IMR-90 (cell line): Measurements from ENCODE around the gene ZNF132.

Source experiments
- CEBPB ChIP-seq: IDR thresholded peaks from 2 replicates; pipeline ENCODE4 v1.6.1; 2012; ENCODE audit warnings: low read depth, low read length, improper control_type of control experiment
- CTCF ChIP-seq: conservative IDR thresholded peaks from 2 replicates; pipeline ENCODE4 v1.5.1; 2012; ENCODE audit warnings: mild to moderate bottlenecking, low read depth, low read length, improper control_type of control experiment
- ELK1 ChIP-seq: fragments of 150-350 bp; IDR thresholded peaks from 2 replicates; pipeline ENCODE4 v1.6.1; 2016; ENCODE audit warnings: low read depth, mild to moderate bottlenecking, low read length, moderate library complexity, borderline replicate concordance
- NFE2L2 ChIP-seq: fragments of 150-350 bp; IDR thresholded peaks from 2 replicates; pipeline ENCODE4 v1.6.1; 2016; ENCODE audit warnings: low read depth, mild to moderate bottlenecking, low read length
- POLR2A ChIP-seq: IDR thresholded peaks from 2 replicates; pipeline ENCODE4 v1.6.1; 2012; ENCODE audit warnings: mild to moderate bottlenecking, low read depth, low read length
- RAD21 ChIP-seq: IDR thresholded peaks from 2 replicates; pipeline ENCODE4 v1.6.1; 2012; ENCODE audit warnings: low read length, improper control_type of control experiment
- RCOR1 ChIP-seq: IDR thresholded peaks from 2 replicates; pipeline ENCODE4 v1.6.1; 2012; ENCODE audit warnings: mild to moderate bottlenecking, low read length, improper control_type of control experiment; ENCODE audit not compliant: insufficient replicate concordance
- RFX5 ChIP-seq: IDR thresholded peaks from 2 replicates; pipeline ENCODE4 v1.8.0; 2012; ENCODE audit warnings: low read depth, mild to moderate bottlenecking, low read length, moderate library complexity
- SMC3 ChIP-seq: fragments of 150-350 bp; IDR thresholded peaks from 2 replicates; pipeline ENCODE4 v1.6.1; 2016; ENCODE audit warnings: low read depth, mild to moderate bottlenecking, antibody characterized with exemption, low read length, moderate library complexity
- USF2 ChIP-seq: fragments of 150-350 bp; IDR thresholded peaks from 2 replicates; pipeline ENCODE4 v1.6.1; 2017; ENCODE audit warnings: mild to moderate bottlenecking, antibody characterized with exemption, low read length, low read depth

GRCh38 chr19:58483776-58484175 lies 43.8 kb upstream of the ZNF132 start:
- TF ChIP-seq CTCF: no peak
- no peak for TF ChIP-seq RFX5
- no peak for TF ChIP-seq RCOR1
- TF ChIP-seq NFE2L2: no peak
- TF ChIP-seq RAD21: no peak
- TF ChIP-seq USF2: no peak
- no peak for TF ChIP-seq SMC3
- TF ChIP-seq POLR2A: no peak
- TF ChIP-seq CEBPB: no peak
- TF ChIP-seq ELK1: no peak
